T follicular helper cell (primary cell): ENCODE measurements around the gene LY9.

ENCODE experiments used
- DNase-seq: peaks from one replicate; pipeline ENCODE4 v3.0.0-alpha.2; 2020; ENCODE audit warnings: low read depth

The LY9 gene

DNA sequence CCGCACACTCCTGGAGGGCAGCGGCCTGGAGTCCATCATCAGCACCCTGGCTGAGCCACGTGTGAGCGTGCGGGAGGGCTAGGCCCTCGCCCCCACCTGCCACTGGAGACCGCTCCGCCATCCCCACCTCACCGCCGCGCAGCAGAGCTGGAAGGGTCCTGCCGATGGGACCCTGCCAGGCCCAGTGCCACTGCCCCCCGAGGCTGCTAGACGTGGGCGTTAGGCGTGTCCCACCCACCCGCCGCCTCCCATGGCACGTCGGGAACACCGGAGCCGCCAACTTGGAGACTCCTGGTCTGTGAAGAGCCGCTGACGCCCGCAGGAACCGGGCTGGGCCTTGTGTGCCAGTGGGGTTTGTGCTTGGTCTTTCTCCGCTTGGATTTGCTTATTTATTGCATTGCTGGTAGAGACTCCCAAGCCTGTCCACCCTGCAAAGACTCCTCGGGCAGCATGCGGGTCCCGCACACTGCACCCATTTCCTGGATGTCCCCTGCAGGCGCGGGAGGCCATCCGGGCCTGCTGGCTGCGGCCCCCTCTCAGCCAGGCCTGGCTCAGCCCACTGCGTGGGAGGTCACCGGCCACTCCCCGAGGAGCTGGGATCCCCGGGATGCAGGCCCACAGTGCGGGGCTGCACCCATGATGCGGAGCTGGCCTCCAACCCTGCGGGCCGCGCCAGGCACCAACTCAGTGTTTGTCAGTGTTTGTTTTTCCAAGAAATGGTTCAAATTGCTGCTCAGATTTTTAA lies 6.0 kb downstream of the LY9 start:
- no peak for DNase-seq

- DNase-seq: no peak
Measured at GRCh38 chr1:160806109-160806665, 10.2 kb downstream of the LY9 start.

DNA sequence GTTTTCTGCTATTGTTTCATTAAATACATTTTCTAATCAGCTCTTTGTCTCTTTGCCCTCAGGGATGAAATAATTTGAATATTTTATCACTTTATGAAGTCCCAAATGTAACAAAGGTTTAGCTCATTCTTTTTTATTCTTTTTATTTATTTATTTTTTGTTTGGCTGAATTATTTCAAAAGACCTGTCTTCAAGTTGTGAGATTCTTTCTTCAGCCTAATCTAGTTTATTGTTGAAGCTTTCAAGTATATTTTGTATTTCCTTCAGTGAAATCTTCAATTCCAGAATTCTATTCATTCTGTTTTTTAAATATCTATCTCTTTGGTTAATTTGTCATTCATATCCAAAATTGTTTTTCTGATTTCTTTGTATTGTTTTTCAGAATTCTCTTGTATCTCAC lies 10.8 kb downstream of the LY9 start:
- DNase-seq: no peak

- DNase-seq: no peak
Measured at GRCh38 chr1:160807247-160807646, 11.3 kb downstream of the LY9 start.

- no peak for DNase-seq
Measured at GRCh38 chr1:160807738-160808137, 11.8 kb downstream of the LY9 start.

DNA sequence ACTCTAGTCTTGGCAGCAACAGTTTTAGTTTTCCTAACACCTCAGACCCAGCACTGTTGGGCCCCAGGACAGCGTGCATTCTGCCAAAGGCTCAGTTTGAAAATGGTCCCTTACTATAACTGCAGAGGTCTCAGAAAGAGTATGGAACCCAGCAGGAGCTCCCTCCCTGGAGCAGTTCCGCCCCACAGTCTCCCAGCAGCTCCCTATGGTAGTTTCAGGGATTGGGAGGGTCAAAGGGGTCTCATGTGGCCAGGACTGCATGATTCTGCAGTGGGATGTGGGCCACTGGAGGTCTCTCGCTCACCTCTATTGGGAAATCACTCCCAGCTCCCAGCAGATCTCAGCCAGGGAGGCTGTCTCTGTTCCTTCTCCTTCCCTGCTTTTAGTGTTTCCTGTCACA lies 12.3 kb downstream of the LY9 start:
- no peak for DNase-seq

DNA sequence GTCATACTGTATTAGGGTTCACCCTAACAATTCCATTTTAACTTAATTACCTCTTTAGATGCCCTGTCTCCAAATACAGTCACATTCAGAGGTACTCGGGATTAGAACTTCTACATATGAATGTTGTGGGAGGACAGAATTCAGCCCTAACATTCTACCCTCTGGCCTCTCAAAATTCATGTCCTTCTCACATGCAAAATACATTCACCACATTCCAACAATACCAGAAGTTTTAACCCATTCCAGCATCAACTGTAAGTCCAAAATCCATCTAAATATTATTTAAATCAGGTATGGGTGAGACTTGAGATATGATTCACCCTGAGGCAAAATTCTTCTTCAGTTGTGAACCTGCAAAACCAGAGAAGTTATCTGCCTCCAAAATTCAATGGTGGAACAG lies 14.5 kb downstream of the LY9 start:
- DNase-seq: no peak

DNA sequence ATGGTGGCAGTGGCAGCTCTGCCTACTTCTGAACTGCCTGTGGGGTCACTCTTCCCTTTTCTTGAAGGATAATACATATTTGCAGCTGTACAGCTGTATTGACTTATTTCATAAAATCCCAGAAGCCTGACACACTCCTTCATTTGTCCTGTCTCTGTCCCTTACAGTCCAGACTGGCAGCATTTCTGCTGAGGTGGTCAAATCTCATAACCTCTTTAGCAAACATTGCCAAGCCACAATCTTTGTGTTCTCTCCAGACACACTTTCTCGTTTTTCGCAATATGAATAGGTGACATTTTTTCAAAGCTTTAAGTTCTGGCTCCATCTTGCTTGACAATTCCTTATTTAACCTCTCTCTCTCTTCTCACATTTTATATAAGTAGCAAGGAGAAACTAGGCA lies 15.2 kb downstream of the LY9 start:
- DNase-seq: no peak

GRCh38 chr1:160813215-160813614 lies 17.2 kb downstream of the LY9 start:
- no peak for DNase-seq

GRCh38 chr1:160814316-160814715 lies 18.3 kb downstream of the LY9 start:
- DNase-seq: no peak

DNA sequence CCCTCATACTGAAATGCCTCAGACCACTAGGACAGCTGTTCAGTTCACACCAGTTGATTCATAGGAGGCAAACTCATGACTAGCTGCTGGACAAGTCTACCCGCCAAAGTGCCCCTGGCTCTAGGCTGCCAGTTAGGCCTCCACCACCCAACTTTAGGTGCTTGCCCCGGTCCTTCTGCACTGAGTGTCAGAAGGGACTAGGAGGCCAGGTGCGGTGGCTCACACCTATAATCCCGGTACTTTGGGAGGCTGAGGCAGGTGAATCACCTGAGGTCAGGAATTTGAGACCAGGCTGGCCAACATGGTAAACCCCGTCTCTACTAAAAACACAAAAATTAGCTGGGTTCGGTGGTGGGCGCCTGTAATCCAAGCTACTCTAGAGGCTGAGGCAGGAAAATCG lies 18.9 kb downstream of the LY9 start:
- DNase-seq: no peak

- no peak for DNase-seq
Measured at GRCh38 chr1:160818207-160818937, 22.4 kb downstream of the LY9 start.

DNA sequence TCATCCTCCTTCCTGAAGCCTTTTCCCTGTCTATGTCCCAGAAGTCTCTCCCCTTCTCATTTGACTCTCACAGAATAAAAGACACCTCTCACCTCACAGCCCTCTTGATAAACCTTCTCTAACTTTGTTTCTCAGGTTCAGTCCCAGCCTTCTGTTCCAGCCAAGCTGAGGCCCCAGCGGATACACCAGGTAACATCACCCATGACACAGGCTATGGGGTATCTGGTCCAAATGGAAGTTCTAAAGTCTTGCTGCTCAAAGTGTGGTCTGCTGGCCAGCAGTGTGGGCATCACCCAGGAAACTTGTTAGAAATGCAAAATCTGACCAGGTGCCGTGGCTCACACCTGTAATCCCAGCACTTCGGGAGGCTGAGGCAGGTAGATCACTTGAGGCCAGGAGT lies 23.2 kb downstream of the LY9 start:
- no peak for DNase-seq

DNA sequence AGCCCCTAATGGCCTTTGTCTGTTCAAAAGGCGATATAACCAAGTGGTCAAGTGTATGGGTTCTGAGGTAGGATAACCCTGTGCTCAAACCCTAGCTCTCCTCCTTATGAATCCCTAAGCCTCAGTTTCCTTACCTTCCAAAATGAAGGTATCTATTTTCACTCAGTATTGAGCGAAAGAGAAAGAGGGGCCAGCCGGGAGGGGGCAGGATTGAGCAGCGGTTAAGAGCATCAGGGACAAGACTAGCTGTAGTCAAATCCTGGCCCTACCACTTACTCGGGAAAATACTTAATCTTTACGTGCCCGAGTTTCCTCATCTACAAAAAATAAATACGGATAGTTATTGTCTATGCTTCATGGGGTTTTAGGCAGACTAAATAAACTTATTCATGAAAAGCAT lies 25.7 kb downstream of the LY9 start:
- no peak for DNase-seq

GRCh38 chr1:160823296-160823695 lies 27.3 kb downstream of the LY9 start:
- DNase-seq: no peak

DNA sequence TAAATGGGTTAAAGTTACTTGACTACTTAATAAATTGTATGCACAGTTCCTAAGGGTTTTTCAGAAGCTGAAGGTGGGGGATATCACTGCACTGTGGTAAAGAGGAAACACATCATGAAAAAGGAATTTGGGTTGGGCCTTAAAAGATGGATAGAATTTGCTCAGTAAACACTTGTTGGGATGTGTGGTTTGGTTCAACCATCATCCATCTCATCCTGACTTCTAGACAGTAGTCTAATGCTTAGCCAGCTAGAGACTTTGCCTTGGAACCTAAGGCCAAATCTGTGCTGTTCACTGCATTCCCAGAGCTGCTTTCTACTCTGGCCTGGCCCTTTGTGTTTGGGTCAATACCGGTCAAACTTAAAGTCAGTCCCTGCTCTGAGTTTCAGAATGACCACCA lies 30.6 kb downstream of the LY9 start:
- no peak for DNase-seq

DNA sequence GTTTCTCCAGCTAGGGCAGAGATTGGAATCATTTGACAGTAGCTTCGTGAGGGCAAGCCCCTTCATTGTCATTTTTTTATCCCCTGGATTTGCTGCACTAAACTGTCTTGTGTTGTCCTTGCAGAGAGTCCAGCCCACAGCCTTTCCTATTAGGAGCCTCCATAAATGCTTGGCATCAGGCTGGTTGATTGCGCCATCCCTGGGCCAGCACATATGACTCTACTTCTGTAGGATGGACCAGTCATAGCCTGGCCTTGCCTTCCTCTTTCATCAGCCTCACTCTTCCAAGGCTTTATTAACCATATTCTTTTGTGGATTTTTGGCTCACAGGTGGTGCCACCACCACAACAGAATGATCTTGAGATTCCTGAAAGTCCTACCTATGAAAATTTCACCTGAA lies 31.4 kb downstream of the LY9 start:
- no peak for DNase-seq

- no peak for DNase-seq
Measured at GRCh38 chr1:160829766-160830165, 33.8 kb downstream of the LY9 start.

- peak; percentile 71 for DNase-seq
Measured at GRCh38 chr1:160830321-160831153, 34.6 kb downstream of the LY9 start.

DNA sequence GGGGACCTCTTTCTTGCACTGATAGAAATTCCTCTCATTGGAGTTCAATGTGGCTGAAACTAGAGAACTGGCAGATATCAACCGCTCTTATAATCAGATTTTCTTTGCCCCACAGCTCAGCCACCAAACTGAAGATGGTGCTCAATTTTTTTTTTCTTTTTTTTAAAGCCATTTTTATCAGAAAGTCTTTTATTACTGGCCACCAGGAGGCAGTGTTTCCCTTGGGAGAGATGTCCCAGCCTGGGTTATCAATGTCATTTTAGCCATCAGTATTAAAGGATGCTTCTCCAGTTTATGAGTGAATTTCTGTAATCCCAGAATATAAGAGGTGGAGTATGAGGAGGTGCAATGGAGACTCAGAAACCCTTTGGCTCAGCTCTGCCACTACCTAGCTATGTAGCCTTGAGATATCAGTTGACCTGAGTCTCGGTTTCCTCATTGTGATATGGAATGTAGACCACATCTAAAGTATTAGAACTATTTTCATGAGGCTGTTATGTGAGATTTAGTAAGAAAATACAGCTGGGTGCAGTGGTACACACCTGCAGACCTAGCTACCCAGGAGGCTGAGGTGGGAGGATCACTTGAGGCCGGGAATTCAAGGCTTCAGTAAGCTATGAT lies 39.1 kb downstream of the LY9 start:
- peak; percentile 30 for DNase-seq

- DNase-seq: no peak
Measured at GRCh38 chr1:160835751-160836150, 39.8 kb downstream of the LY9 start.

- DNase-seq: no peak
Measured at GRCh38 chr1:160836561-160836960, 40.6 kb downstream of the LY9 start.
